ENCODE data around the gene PRKCE. TPM values are rescaled to one million over a fixed set of nuclear protein-coding genes. Genes with fewer than 3 reads are reported as not detected.

Gene PRKCE
- total RNA-seq, 1 experiment from 2014 or later: 21.7 TPM

DNA sequence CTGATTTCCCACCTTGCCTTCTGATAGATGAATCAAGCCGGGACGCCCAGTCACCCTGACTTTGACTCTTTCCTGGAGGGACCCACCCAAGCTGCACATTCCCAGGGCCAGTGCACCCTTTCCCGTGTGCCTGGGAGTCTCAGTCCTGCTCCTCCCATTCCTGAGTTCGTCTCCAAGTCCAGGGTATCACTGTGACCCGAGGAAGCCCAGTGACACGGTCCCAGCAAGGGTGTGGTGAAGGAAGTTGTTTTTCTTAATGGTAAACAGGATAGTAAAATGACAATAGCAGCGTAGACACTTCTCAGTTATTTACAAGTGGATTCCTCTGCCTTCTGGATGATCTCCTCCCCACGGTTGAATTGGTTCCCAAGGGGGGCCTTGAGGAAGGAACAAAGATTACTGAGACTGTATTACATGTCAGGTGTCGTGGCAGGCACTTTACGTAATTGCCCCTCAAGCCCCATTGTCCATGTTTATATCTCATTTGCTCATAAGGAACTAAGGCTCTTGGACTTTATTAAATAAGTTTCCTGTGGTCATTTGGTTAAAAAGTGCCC lies 123.3 kb downstream of the PRKCE start:
- H3K27ac ChIP-seq: no peak overlapping the region
- no peaks in the 10 kb centered on the region for H3F3A ChIP-seq (ENCODE audit: insufficient read depth, low read depth)
- TF ChIP-seq EZH2 (IDR thresholded peaks at IDR 0.05; ENCODE audit: low read depth): no peak
- TF ChIP-seq, protein P1, sequence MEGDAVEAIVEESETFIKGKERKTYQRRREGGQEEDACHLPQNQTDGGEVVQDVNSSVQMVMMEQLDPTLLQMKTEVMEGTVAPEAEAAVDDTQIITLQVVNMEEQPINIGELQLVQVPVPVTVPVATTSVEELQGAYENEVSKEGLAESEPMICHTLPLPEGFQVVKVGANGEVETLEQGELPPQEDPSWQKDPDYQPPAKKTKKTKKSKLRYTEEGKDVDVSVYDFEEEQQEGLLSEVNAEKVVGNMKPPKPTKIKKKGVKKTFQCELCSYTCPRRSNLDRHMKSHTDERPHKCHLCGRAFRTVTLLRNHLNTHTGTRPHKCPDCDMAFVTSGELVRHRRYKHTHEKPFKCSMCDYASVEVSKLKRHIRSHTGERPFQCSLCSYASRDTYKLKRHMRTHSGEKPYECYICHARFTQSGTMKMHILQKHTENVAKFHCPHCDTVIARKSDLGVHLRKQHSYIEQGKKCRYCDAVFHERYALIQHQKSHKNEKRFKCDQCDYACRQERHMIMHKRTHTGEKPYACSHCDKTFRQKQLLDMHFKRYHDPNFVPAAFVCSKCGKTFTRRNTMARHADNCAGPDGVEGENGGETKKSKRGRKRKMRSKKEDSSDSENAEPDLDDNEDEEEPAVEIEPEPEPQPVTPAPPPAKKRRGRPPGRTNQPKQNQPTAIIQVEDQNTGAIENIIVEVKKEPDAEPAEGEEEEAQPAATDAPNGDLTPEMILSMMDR (conservative IDR thresholded peaks at IDR 0.05): no peak
- CTCF ChIA-PET: no interaction called here
- H3K36me3 ChIP-seq (ENCODE audit: low read depth): no peaks in the 10 kb centered on the region
- H3K4me2 ChIP-seq: no peak overlapping the region
- H3K79me2 ChIP-seq (ENCODE audit: low read depth): peaks cover 10% of the 10 kb centered on the region
- BruUV-seq (replicated peaks): no TSS peak
- H3K4me1 ChIP-seq (replicated peaks; ENCODE audit: insufficient read depth): no peaks in the 10 kb centered on the region
- H3K9me3 ChIP-seq (ENCODE audit: insufficient read depth, low read depth): no peaks in the 10 kb centered on the region
- H3K9me2 ChIP-seq (ENCODE audit: insufficient read depth): no peaks in the 10 kb centered on the region
- H3K27me3 ChIP-seq (ENCODE audit: insufficient read depth, low read depth): no peaks in the 10 kb centered on the region
- POLR2A ChIA-PET (ENCODE audit: unreplicated experiment): no interaction called here
- no peak overlapping the region for H2AFZ ChIP-seq
- intact Hi-C loops (cut with micrococcal nuclease; ENCODE audit: unreplicated experiment): no loop called here
- peaks cover 10% of the 10 kb centered on the region; the same call in 1 of the 2 replicates for H4K20me1 ChIP-seq (ENCODE audit: insufficient read depth)
- no peak for DNase-seq
- no peak overlapping the region for H3K4me3 ChIP-seq

GRCh38 chr2:45776160-45776955 lies 124.9 kb downstream of the PRKCE start:
- Histone ChIP-seq H3K4me2 (no peak overlapping the region), H2AFZ (no peak overlapping the region), H3K4me1 (replicated peaks; ENCODE audit: insufficient read depth) (no peaks in the 10 kb centered on the region), H3K79me2 (ENCODE audit: low read depth) (peaks cover 16% of the 10 kb centered on the region), H3K9me2 (ENCODE audit: insufficient read depth) (no peaks in the 10 kb centered on the region), H3K9me3 (ENCODE audit: insufficient read depth, low read depth) (no peaks in the 10 kb centered on the region), H3K27ac (no peak overlapping the region), H3K27me3 (ENCODE audit: insufficient read depth, low read depth) (no peaks in the 10 kb centered on the region), H3K4me3 (no peak overlapping the region), H4K20me1 (ENCODE audit: insufficient read depth) (peaks cover 10% of the 10 kb centered on the region; the same call in 1 of the 2 replicates), H3F3A (ENCODE audit: insufficient read depth, low read depth) (no peaks in the 10 kb centered on the region), H3K36me3 (ENCODE audit: low read depth) (no peaks in the 10 kb centered on the region)
- TF ChIP-seq, protein P1 (conservative IDR thresholded peaks at IDR 0.05): no peak
- no peak for TF ChIP-seq EZH2 (IDR thresholded peaks at IDR 0.05; ENCODE audit: low read depth)
- no TSS peak for BruUV-seq (replicated peaks)
- intact Hi-C loops (cut with micrococcal nuclease; ENCODE audit: unreplicated experiment): no loop called here
- ChIA-PET POLR2A (ENCODE audit: unreplicated experiment) (interaction anchor here (0.9 kb wide), 1 partner anchor 161 kb away, joined by 5 read pairs; no protein-coding TSS in a partner anchor), CTCF (interaction anchor here (0.6 kb wide), 1 partner anchor 68 kb away, joined by 3 read pairs; no protein-coding TSS in a partner anchor)
- no peak for DNase-seq

DNA sequence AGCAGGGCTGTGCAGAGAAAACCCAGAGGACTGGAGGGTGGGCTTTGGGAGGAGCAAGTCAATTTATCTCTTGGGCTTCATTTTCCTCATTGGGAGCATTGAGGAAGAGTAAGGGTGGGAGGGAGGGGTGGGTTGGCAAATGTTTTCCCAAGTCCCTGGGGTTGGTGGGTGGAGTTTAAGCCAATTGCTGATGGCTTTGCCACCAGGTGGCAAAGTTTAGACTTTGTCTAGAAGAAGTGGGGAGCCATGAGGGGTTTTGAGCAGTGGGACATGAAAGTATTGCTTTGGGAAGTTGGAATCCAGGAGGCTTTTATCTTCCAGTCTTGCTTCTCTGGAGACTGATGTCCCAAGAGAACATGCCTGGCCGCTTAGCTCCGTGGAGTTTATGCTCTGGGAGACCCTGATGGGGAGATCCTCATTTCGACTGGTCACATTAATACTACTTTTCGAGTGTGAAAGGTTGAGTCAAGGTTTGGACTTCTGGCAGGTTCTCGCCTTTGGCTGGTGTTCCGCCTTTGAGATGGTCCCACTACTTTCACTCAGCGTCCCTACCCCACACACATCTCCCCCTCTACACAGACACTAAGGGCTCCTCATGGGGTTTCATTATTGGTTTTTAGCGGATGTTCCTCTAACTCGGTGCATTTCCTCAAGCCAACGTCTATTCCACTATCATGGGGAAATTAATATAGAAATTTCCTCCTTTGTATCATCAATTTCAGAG lies 126.7 kb downstream of the PRKCE start:
- H3K27me3 ChIP-seq (ENCODE audit: insufficient read depth, low read depth): no peaks in the 10 kb centered on the region
- ChIA-PET CTCF (interaction anchor here (0.9 to 1.4 kb wide), 4 partner anchors 19 to 158 kb away, joined by 3 to 5 read pairs (median 4); no protein-coding TSS in a partner anchor), POLR2A (ENCODE audit: unreplicated experiment) (interaction anchor here (0.7 kb wide), 2 partner anchors 160 to 683 kb away, joined by 3 to 8 read pairs; no protein-coding TSS in a partner anchor)
- H4K20me1 ChIP-seq (ENCODE audit: insufficient read depth): peaks cover 14% of the 10 kb centered on the region; the same call in 1 of the 2 replicates
- H3K4me1 ChIP-seq (replicated peaks; ENCODE audit: insufficient read depth): no peaks in the 10 kb centered on the region
- H3K27ac ChIP-seq: no peak overlapping the region
- BruUV-seq (replicated peaks): no TSS peak
- no peak overlapping the region for H3K4me3 ChIP-seq
- no peaks in the 10 kb centered on the region; the same call in 1 of the 2 replicates for H3K9me2 ChIP-seq (ENCODE audit: insufficient read depth)
- H3K9me3 ChIP-seq (ENCODE audit: insufficient read depth, low read depth): no peaks in the 10 kb centered on the region
- intact Hi-C loops (cut with micrococcal nuclease; ENCODE audit: unreplicated experiment): loop anchor here (1.0 to 2.0 kb wide), 3 partner anchors 134 to 797 kb away; no protein-coding TSS in a partner anchor
- H3F3A ChIP-seq (ENCODE audit: insufficient read depth, low read depth): no peaks in the 10 kb centered on the region
- peaks cover 20% of the 10 kb centered on the region for H3K79me2 ChIP-seq (ENCODE audit: low read depth)
- no peaks in the 10 kb centered on the region for H3K36me3 ChIP-seq (ENCODE audit: low read depth)
- peak overlapping the region; percentile 14; the same call in 1 of the 2 replicates for H3K4me2 ChIP-seq
- H2AFZ ChIP-seq: no peak overlapping the region
- TF ChIP-seq, protein P1 (conservative IDR thresholded peaks at IDR 0.05): no peak
- DNase-seq: no peak
